GM12878 (cell line): Measurements from ENCODE around the gene SRXN1. TPM values are rescaled to one million over a fixed set of nuclear protein-coding genes. Genes with fewer than 3 reads are reported as not detected.

Source experiments
- ATAC-seq: fragments of 200-7000 bp; cut with Tn5 transposase; 3 replicates; pipeline ENCODE4 v1.9.1; 2020; ENCODE audit warnings: mild to moderate bottlenecking, moderate library complexity
- BruUV-seq: library from RNA; stranded (reverse); fragments of 400-500 nt; replicated peaks from 2 replicates; lab custom pipeline; 2021; lab: Mats Ljungman, UMichigan
- CTCF ChIA-PET: fragments of 300-600 bp; sonication (Branson Sonifier 250); formaldehyde crosslinking; extraction: SDS; loops from one replicate; lab custom pipeline; 2021; ENCODE audit warnings: inconsistent platforms; lab: Yijun Ruan, JAX
- POLR2A ChIA-PET: fragments of 350-600 bp; formaldehyde crosslinking; extraction: SDS; loops from one replicate; lab custom pipeline; 2021; ENCODE audit warnings: inconsistent platforms; lab: Charles Lee
- RAD21 ChIA-PET: fragments of 300-600 bp; sonication (Branson Sonifier 250); formaldehyde crosslinking; loops from one replicate; lab custom pipeline; 2023; ENCODE audit warnings: antibody characterized with exemption; ENCODE audit not compliant: unreplicated experiment; lab: Charles Lee
- SMC1A ChIA-PET: fragments of 300-600 bp; sonication (Branson Sonifier 250); formaldehyde crosslinking; loops from one replicate; lab custom pipeline; 2023; ENCODE audit not compliant: unreplicated experiment, uncharacterized antibody; lab: Charles Lee
- DNase-seq: peaks from one replicate; pipeline ENCODE4 v3.0.0-alpha.2; 2011; ENCODE audit warnings: low read depth, low spot score
- FAIRE-seq: peaks from 3 replicates; lab custom pipeline; 2011; peaks lifted over from hg19 to GRCh38; lab: Jason Lieb, UNC
- H2AFZ ChIP-seq: 2 replicates; pipeline ENCODE4 v1.6.0; 2011; ENCODE audit warnings: low read depth, low read length, control low read depth; ENCODE audit not compliant: control insufficient read depth
- H3K27ac ChIP-seq: 2 replicates; pipeline ENCODE4 v1.5.1; 2011; ENCODE audit warnings: control low read depth; ENCODE audit not compliant: control insufficient read depth, insufficient read depth
- H3K27me3 ChIP-seq, 2 experiments: replicated peaks in 1 of 2; 2 replicates each; pipeline versions ENCODE4 v1.6.0 to v1.6.1; 2011; ENCODE audit warnings: low read length in 1 of 2; ENCODE audit not compliant: control insufficient read depth in 2 of 2, insufficient read depth in 2 of 2
- H3K36me3 ChIP-seq, 2 experiments: 2 replicates each; pipeline ENCODE4 v1.5.1; 2011; ENCODE audit warnings: low read length in 1 of 2; ENCODE audit not compliant: control insufficient read depth in 2 of 2, insufficient read depth in 2 of 2
- H3K4me1 ChIP-seq: 2 replicates; pipeline ENCODE4 v1.6.1; 2011; ENCODE audit warnings: mild to moderate bottlenecking, low read length, moderate library complexity, mixed read lengths; ENCODE audit not compliant: control insufficient read depth, insufficient read depth
- H3K4me2 ChIP-seq: 2 replicates; pipeline ENCODE4 v1.6.0; 2011; ENCODE audit warnings: control low read depth; ENCODE audit not compliant: control insufficient read depth, insufficient read depth
- H3K4me3 ChIP-seq: fragments of 200-600 bp; sonication (generic); 2 replicates; pipeline ENCODE4 v1.5.1; 2016
- H3K79me2 ChIP-seq: 2 replicates; pipeline ENCODE4 v1.6.0; 2011; ENCODE audit warnings: low read length; ENCODE audit not compliant: control insufficient read depth, insufficient read depth
- H3K9ac ChIP-seq: 2 replicates; pipeline ENCODE4 v1.8.0; 2011; ENCODE audit warnings: low read length, control low read depth, mixed read lengths; ENCODE audit not compliant: control insufficient read depth, insufficient read depth
- H3K9me3 ChIP-seq: replicated peaks from 3 replicates; pipeline ENCODE4 v1.5.1; 2011; ENCODE audit warnings: mild to moderate bottlenecking, low read length; ENCODE audit not compliant: control insufficient read depth, insufficient read depth
- H4K20me1 ChIP-seq: 2 replicates; pipeline ENCODE4 v1.6.0; 2011; ENCODE audit not compliant: control insufficient read depth, insufficient read depth
- BRCA1 ChIP-seq: IDR thresholded peaks from 2 replicates; pipeline ENCODE4 v1.6.1; 2011; ENCODE audit warnings: low read depth, low read length, improper control_type of control experiment
- CEBPB ChIP-seq, 2 experiments: fragments of 150-350 bp in 1 of 2; IDR thresholded peaks; 2 replicates each; pipeline ENCODE4 v1.6.1; 2012 to 2014; ENCODE audit warnings: low read depth in 2 of 2, low read length in 2 of 2, borderline replicate concordance in 1 of 2, inconsistent platforms in 1 of 2
- FOXK2 ChIP-seq: fragments of 450-650 bp; IDR thresholded peaks from 2 replicates; pipeline ENCODE4 v1.6.1; 2017; ENCODE audit warnings: mild to moderate bottlenecking, moderate library complexity
- HCFC1 ChIP-seq: fragments of 150-350 bp; IDR thresholded peaks from 2 replicates; pipeline ENCODE4 v1.6.1; 2014; ENCODE audit warnings: low read length
- NKRF ChIP-seq: fragments of 450-650 bp; conservative IDR thresholded peaks from 2 replicates; pipeline ENCODE4 v1.6.1; 2017; ENCODE audit warnings: mild to moderate bottlenecking, moderate library complexity
- NRF1 ChIP-seq: conservative IDR thresholded peaks from 2 replicates; pipeline ENCODE4 v1.6.1; 2011; ENCODE audit warnings: mild to moderate bottlenecking, low read depth, low read length, improper control_type of control experiment
- RUNX3 ChIP-seq: IDR thresholded peaks from 2 replicates; pipeline ENCODE4 v1.6.1; 2012; ENCODE audit warnings: low read length, inconsistent platforms
- SIN3A ChIP-seq: IDR thresholded peaks from 2 replicates; pipeline ENCODE4 v1.6.1; 2012; ENCODE audit warnings: low read depth, low read length, improper control_type of control experiment
- TARDBP ChIP-seq: IDR thresholded peaks from 2 replicates; pipeline ENCODE4 v1.6.1; 2016; ENCODE audit warnings: borderline replicate concordance
- TBL1XR1 ChIP-seq: IDR thresholded peaks from 2 replicates; pipeline ENCODE4 v1.6.1; 2012; ENCODE audit warnings: low read depth, low read length, improper control_type of control experiment
- USF1 ChIP-seq: IDR thresholded peaks from 2 replicates; pipeline ENCODE4 v1.6.1; 2011; ENCODE audit warnings: borderline replicate concordance, low read depth, mild to moderate bottlenecking, moderate library complexity, mixed read lengths, low read length; ENCODE audit not compliant: insufficient read depth; ENCODE audit errors: extremely low read length
- ZBTB40 ChIP-seq: fragments of 450-650 bp; IDR thresholded peaks from 2 replicates; pipeline ENCODE4 v1.6.1; 2016; ENCODE audit warnings: mild to moderate bottlenecking, moderate library complexity, borderline replicate concordance
- WGBS: methylation state at CpG from one replicate; pipeline ENCODE4 v1.1.6; 2016; ENCODE audit warnings: low lambda C conversion rate; ENCODE audit not compliant: insufficient replicate concordance, insufficient coverage; ENCODE audit errors: missing lambda C conversion rate; 5-methylcytosine and 5-hydroxymethylcytosine counted together
- in situ Hi-C: fragments of 300-500 bp; cut with MboI; formaldehyde crosslinking; loops from 9 replicates; pipeline ENCODE4 v1.14.3; 2018; ENCODE audit warnings: mixed read lengths
- intact Hi-C: fragments of 100-400 bp; cut with micrococcal nuclease; formaldehyde crosslinking; loops from one replicate; pipeline ENCODE4 v1.14.2; 2022; ENCODE audit not compliant: unreplicated experiment
- polyA plus RNA-seq, 11 experiments: library from polyadenylated mRNA; depleted of rRNA in 4 of 11; unstranded in 6 of 11; stranded (reverse) in 5 of 11; fragments of >200 nt; fragmentation: Nextera tagmentation in 4 of 11; fragmentation: Illumina TruSeq in 1 of 11; extraction: Ambion mirVana in 4 of 11; extraction: Trizol in 1 of 11; gene quantifications; 1 replicate in 1 of 11; 2 replicates in 10 of 11; pipeline versions ENCODE4 v1.2.1 to v1.2.3, GENCODE V29; 2011 to 2016; ENCODE audit warnings: inconsistent platforms in 2 of 11, missing spikeins in 2 of 11, low read depth in 1 of 11
- total RNA-seq, 4 experiments: library from RNA; depleted of rRNA in 3 of 4; stranded (reverse); fragments of >200 nt in 3 of 4; fragmentation: Illumina TruSeq in 1 of 4; extraction: Trizol in 1 of 4; gene quantifications; 2 replicates each; pipeline versions ENCODE4 v1.2.1 to v1.2.3, GENCODE V29; 2013 to 2021
- TF ChIP-seq, protein P1 (sequence below): fragments of 150-350 bp; IDR thresholded peaks from 2 replicates; pipeline ENCODE4 v1.6.1; 2014; ENCODE audit warnings: mild to moderate bottlenecking, low read depth, low read length

Gene SRXN1
- total and polyA plus RNA-seq, 10 of the 15 experiments (the other 5 are each of a cell fraction or from before 2014, with no cell fraction given) = 4.1 to 20.5 (median 15.6) TPM

- WGBS = 24% methylated on average over 7 of the region's 7 CpGs
- no TSS peak for BruUV-seq
- FAIRE-seq (no peak), ATAC-seq (no peak), DNase-seq (no peak)
- no peaks in the 10 kb centered on the region for H3K79me2 ChIP-seq
- no peaks in the 10 kb centered on the region for H3K9me3 ChIP-seq
- H2AFZ ChIP-seq = no peak overlapping the region
- POLR2A ChIA-PET = no interaction called here
- no peaks in the 10 kb centered on the region for H4K20me1 ChIP-seq
- intact Hi-C loops = loop anchor here (5.0 kb wide), 1 partner anchor 317 kb away; no protein-coding TSS in a partner anchor
- H3K27ac ChIP-seq = no peak overlapping the region
- no peaks in the 10 kb centered on the region for H3K4me1 ChIP-seq
- RAD21 ChIA-PET = interaction anchor here (1.0 kb wide), 1 partner anchor 106 kb away, joined by 3 read pairs; no protein-coding TSS in a partner anchor
- H3K36me3 ChIP-seq = no peaks in the 10 kb centered on the region
- SMC1A ChIA-PET = interaction anchor here (1.3 kb wide), 1 partner anchor 55 kb away, joined by 3 read pairs; no protein-coding TSS in a partner anchor
- in situ Hi-C loops = no loop called here
- H3K4me3 ChIP-seq = no peak overlapping the region
- H3K27me3 ChIP-seq = peaks cover 3 to 4% of the 10 kb centered on the region in 2 experiments; a peak in 3 of 4 replicates
- CTCF ChIA-PET = interaction anchor here (0.6 to 3.5 kb wide), 5 partner anchors 9 to 107 kb away, joined by 3 to 12 read pairs (median 3); no protein-coding TSS in a partner anchor
- no peak overlapping the region for H3K9ac ChIP-seq
- H3K4me2 ChIP-seq = no peak overlapping the region
- no peak for TF ChIP-seq BRCA1
- no peak for TF ChIP-seq HCFC1
- no peak for TF ChIP-seq NRF1
- TF ChIP-seq SIN3A = no peak
- no peak for TF ChIP-seq ZBTB40
- TF ChIP-seq USF1 = no peak
- no peak for TF ChIP-seq TARDBP
- TF ChIP-seq FOXK2 = no peak
- TF ChIP-seq TBL1XR1 = no peak
- TF ChIP-seq RUNX3 = no peak
- TF ChIP-seq, protein P1, sequence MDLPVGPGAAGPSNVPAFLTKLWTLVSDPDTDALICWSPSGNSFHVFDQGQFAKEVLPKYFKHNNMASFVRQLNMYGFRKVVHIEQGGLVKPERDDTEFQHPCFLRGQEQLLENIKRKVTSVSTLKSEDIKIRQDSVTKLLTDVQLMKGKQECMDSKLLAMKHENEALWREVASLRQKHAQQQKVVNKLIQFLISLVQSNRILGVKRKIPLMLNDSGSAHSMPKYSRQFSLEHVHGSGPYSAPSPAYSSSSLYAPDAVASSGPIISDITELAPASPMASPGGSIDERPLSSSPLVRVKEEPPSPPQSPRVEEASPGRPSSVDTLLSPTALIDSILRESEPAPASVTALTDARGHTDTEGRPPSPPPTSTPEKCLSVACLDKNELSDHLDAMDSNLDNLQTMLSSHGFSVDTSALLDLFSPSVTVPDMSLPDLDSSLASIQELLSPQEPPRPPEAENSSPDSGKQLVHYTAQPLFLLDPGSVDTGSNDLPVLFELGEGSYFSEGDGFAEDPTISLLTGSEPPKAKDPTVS = no peak
- TF ChIP-seq CEBPB (IDR thresholded peaks at IDR 0.05; ENCODE audit: borderline replicate concordance in 1 of 2, low read depth in 2 of 2, low read length in 2 of 2) = no peak
- no peak for TF ChIP-seq NKRF
Observed at GRCh38 chr20:669573-669972, 16.6 kb upstream of the SRXN1 start.
